G401 (cell line): ENCODE results near the gene SH3BGRL2. TPM values are rescaled to one million over a fixed set of nuclear protein-coding genes. Genes with fewer than 3 reads are reported as not detected.
"Not testable (repeated sequence)": the region's sequence is repeated elsewhere in the genome, so short reads cannot be mapped to it uniquely, and the experiment has no call there.

Experiments
- DNase-seq: peaks from one replicate; pipeline ENCODE4 v3.0.0-alpha.2; 2015; ENCODE audit warnings: low spot score
- in situ Hi-C: cut with HindIII; loops from 2 replicates; pipeline ENCODE4 v1.10.0; 2016; ENCODE audit warnings: low sequenced_read_pairs, mixed read lengths
- total RNA-seq: library from RNA; depleted of rRNA; stranded (reverse); fragments of >200 nt; shearing (Covaris generic); gene quantifications from 2 replicates; pipeline ENCODE4 v1.2.3, GENCODE V29; 2014

The SH3BGRL2 gene
- total RNA-seq, 1 experiment from 2014 or later = 40.8 TPM

- in situ Hi-C loops = no loop called here
- no peak for DNase-seq
These were observed 45.9 kb downstream of the SH3BGRL2 start for GRCh38 chr6:79676785-79677736.

DNA sequence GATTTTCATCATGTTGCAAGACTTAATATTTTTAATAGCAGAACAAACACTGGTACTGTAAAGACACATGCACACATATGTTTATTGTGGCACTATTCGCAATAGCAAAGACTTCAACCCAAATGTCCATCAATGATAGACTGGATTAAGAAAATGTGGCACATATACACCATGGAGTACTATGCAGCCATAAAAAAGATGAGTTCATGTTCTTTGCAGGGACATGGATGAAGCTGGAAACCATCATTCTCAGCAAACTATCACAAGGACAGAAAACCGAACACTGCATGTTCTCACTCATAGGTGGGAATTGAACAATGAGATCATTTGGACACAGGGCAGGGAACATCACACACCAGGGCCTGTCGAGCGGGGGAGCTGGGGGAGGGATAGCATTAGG lies 51.6 kb downstream of the SH3BGRL2 start:
- in situ Hi-C loops, DNase-seq: not testable (repeated sequence)

DNA sequence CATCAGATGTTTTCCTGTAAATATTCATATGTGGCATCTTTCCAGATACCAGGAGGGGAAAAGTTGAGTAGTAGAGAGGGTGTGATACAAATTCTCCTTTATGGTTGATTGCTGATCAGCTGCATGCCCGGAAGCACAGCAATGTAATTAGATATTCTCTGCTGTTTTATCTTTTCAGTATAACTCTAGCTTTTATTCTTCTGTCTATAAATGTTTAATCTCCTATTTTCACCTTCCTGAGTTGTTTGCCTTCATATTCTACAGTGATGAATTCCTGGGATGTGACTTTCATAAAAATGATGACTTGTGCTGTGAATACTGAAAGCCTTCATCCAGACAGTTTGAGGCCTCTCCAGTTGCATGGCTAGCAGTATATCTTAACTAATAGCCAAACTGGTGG lies 53.7 kb downstream of the SH3BGRL2 start:
- no peak for DNase-seq
- in situ Hi-C loops = no loop called here

DNA sequence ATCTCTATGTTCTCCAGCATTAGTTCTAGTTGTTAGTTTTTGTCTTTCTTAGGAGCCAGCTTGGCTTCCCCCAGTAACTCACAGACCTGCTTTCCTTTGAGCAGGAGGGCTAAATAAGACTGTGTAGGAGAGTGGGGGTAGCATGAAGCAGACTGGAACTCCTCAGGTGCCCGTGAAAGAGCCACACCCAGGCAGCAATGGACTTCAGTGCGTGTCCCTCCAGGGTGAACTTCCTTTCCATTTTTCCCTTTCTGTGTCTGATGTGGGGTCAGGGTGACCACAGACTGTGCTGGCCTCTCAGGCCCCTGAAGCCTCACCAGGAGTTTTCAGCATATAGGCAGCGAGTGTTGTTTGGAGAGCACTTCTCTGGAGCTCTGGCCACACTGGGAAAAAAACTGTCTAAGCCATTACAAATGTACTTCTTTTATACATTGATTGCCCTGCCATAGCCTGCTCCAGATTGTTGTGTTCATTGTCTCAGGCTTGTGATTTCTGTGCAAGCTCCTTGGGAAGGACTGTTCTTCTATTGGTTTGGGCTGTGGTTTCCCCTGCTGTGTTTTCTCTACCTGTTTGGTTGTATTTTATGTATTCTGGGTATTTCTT lies 55.7 kb downstream of the SH3BGRL2 start:
- DNase-seq = no peak
- in situ Hi-C loops = no loop called here

- in situ Hi-C loops = no loop called here
- peak; percentile 55 for DNase-seq
These were observed 56.6 kb downstream of the SH3BGRL2 start for GRCh38 chr6:79687759-79688158.

DNA sequence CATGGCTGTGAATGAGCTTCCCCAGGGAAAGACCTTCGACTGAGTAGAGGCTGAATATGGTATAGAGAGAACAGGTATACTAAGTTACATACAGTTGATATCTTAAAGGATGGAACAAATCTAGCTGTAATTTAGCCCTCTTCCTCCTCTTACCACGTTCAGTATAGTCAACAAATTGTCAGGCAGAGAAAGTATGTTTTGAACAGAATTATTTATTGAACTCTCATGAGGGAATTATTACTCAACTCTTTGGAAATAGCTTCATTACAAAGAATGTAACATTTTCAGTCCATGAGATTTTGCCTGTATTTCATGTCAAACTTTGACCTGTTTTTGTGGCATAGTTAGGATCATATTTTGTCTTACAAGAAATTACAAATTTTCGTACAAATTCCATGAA lies 63.0 kb downstream of the SH3BGRL2 start:
- in situ Hi-C loops = no loop called here
- no peak for DNase-seq

GRCh38 chr6:79694623-79695343 lies 63.7 kb downstream of the SH3BGRL2 start:
- no peak for DNase-seq
- in situ Hi-C loops = no loop called here

GRCh38 chr6:79697430-79697829 lies 66.3 kb downstream of the SH3BGRL2 start:
- in situ Hi-C loops = no loop called here
- no peak for DNase-seq

DNA sequence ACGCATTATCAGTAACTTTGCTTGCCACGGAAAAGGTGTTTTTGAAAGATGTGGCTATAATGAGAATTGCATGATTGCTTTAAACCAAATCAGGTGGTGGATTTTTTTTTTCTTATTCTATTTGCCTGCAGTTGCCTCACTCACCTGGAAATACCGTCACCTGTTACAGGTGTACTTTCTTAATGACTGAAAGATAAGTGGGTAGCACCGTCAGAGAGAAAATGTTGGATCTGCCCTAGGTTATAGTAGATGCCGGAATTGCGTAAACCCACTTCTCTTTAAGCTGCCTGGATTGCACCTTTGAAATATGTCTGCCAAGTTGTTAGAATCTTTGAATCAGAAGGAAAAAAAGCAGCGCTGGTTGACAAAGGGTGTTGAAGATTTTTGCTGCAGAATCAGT lies 68.5 kb downstream of the SH3BGRL2 start:
- no peak for DNase-seq
- in situ Hi-C loops = no loop called here

DNA sequence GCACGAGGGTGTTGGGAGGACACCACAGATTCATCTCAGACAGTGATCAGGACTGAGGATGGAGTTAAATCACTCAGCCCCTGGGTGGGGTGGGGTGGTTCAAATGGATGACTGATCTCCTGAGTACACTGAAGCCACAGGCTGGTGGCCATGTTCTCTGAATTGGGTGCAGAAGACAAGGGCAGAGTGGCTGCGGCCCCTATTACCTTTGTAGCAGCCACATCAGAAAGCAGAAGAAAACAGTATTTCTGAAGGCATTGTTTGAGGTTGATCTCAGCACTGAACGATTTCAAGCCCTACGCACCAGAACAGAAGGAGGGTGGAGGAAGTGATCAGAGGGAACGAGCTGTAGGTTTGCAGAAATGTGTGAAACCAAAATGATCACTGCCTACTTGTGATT lies 71.6 kb downstream of the SH3BGRL2 start:
- no peak for DNase-seq
- in situ Hi-C loops = no loop called here

GRCh38 chr6:79704200-79704599 lies 73.1 kb downstream of the SH3BGRL2 start:
- no peak for DNase-seq
- in situ Hi-C loops = no loop called here

- no peak for DNase-seq
- in situ Hi-C loops = no loop called here
These were observed 74.4 kb downstream of the SH3BGRL2 start for GRCh38 chr6:79705456-79705995.

- no peak for DNase-seq
- in situ Hi-C loops = no loop called here
These were observed 75.4 kb downstream of the SH3BGRL2 start for GRCh38 chr6:79706527-79706926.

DNA sequence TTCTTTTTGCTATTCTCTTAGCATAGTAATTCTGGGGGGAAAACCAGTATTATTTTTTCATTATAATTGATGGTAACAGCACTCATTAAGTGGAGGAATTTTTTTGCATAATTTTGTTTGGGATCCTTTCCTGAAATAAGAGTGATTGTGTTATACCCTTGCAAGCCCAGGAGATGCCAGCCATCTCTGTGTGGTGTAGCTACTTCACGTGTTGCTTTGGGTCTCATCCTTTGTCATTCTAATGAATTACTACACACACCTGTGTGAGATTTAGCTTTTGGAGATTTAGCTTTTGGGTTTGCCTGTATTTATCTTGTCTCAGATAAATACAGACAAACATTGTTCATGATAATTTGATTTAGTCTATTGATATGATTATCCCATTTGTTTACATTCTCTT lies 76.5 kb downstream of the SH3BGRL2 start:
- no peak for DNase-seq
- in situ Hi-C loops = no loop called here

- in situ Hi-C loops = no loop called here
- DNase-seq = no peak
These were observed 77.1 kb downstream of the SH3BGRL2 start for GRCh38 chr6:79708095-79708791.

DNA sequence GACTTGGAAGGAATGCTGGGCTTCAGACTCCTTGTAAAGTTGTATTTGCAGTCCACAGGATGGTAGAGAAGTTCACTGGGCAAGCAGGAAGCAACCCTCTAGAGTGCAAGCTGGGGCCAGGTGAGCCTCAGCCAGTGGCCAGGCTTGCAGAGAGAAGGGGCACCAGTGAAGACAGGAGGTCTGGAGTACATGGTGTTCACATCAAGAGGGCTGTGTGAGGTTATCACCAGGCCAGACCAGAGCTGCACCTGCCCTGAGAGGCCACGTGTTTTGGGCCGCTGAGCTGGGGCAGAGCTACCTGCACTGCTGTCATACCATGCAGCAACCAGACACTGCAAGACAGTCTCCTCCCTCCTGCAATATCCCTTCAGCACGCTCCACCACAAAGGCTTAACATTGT lies 79.0 kb downstream of the SH3BGRL2 start:
- in situ Hi-C loops = no loop called here
- DNase-seq = no peak

DNA sequence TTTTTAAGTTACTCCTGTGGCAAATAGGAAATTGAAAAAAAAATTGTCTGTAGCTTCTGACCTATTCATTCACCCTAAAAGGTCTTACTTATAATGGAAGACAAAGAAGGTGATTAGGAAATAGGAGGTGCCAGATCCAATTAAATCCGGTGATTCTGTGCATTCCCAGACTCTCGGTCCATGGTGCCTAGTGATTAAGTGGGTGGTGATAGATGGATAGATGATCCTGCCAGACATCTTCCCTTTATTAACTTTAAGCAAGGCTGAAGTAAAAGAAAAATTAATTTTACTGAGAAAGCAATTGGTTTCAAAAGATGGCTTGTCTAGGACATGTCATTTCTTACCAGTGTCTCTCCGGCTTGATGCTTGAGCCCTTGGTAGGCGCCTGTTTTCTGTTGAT lies 80.0 kb downstream of the SH3BGRL2 start:
- in situ Hi-C loops = no loop called here
- no peak for DNase-seq

DNA sequence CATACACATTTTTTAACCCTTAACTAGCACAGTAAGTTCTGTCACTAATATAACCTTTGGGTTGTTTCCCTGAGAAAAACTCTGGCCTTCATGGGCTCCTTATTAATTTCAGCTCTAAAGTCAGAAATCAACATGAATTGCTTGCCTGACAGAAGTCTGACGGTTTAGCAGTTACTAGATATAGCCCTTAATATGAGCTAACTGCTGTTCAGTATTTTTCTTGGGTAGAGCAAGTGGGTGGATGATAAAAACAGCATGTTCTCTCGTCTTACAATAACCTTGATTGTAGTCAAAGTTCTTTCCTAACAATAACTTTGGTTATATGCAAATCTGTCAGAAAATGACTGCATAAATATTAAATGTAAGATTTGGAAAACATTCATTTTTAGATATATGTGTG lies 81.0 kb downstream of the SH3BGRL2 start:
- in situ Hi-C loops = no loop called here
- DNase-seq = no peak

DNA sequence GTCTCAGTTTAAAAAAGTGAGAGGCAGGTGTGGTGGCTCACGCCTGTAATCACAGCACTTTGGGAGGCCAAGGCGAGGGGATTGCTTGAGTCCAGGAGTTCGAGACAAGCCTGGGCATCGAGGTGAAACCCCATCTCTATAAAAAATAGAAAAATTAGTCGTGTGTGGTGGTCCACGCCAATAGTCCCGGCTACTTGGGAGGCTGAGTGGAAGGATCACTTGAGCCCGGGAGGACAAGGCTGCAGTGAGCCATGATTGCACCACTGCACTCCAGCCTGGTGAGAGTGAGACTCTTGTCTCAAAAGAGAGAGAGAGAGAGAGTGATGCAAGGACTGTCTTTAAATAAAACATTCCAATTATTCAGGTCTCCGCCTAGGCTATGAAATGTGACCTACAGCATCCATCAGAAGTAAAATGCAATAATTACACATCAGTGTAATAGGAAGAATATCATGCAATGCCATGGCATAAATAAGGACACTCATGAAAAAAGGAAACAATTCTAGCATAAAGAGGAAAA lies 81.5 kb downstream of the SH3BGRL2 start:
- in situ Hi-C loops = no loop called here
- DNase-seq = no peak
